Measurements from ENCODE around the gene RAB43.

The RAB43 gene

DNA sequence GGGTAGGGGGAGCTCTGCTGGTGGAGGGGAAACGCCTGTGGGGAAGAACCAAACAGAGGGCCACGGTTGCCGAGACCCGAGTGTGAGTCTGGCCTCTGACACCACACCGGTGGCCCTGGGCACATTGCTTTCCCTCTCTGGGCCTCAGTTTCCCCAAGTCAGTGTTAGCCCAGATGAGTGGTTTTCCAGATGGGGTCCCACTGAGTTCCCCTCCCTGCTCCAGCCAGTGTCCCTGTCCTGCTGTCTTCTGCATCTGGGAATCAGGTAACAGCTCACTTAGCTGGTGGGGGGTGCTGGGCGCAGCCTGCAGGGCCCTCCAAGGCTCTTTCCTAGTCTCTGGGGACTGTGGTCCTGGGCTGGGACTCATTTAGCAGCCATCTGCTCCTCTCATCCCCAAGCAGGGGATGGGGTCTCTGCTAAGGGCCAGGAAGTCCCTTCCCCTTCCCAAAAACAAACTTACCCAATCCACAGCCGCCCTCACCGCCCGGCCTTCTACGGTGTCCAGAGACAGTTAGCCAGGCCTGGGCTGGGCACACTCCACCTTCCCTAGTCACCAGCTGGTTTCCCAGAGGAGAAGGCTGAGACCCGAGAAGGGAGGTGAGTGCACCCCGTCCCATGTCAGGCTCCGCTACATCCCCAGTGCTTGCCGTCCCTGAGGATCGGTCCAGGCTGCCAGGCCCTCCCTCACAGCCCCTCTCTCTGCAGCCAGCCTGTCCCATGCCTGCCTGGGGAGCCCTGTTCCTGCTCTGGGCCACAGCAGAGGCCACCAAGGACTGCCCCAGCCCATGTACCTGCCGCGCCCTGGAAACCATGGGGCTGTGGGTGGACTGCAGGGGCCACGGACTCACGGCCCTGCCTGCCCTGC is 60.3 kb downstream of the RAB43 start:
- peak; percentile 27 for DNase-seq (ENCODE audit: low spot score)

DNA sequence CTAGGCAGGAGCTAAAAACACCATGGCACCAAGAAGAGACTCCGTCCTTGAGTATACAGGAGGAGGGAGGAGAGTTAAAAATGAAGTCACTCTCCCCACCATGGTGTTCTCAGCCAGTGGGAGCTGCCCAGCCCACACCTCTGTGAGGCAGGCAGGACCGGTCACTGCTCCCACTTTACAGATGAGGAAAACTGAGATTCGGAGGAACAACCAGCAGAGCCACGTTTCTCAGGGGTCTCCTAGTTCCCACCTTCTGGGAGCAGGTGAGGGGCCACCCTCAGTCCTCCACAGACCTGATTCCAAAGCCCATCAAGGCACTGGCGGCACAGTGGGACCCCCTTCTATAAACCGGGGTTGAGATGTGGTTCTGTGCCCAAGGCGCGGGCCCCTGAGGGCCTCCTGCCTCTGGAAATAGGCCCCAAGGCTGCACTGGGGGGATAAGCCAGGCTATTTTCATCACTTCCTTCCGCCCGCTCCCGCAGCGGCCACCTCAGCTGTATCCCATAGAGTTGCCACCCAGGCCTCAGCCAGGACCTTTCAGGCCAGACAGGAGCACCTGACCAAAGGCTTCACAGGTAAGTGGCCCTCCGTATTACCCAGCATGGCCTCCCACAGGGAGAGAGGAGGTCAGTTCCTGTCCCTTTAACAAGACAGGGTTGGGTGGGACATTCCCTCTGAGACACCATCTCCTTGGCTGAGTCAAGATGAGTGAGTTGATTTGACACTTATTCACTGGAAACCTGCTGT is 61.2 kb downstream of the RAB43 start, which contains the start of gene GP9:
Gene GP9 (plus strand): TSS at position 504 of the 747 bp plus-strand sequence. CDS start 961 bp downstream, outside the sequence.
- peak; percentile 21 for DNase-seq (ENCODE audit: low spot score)

DNA sequence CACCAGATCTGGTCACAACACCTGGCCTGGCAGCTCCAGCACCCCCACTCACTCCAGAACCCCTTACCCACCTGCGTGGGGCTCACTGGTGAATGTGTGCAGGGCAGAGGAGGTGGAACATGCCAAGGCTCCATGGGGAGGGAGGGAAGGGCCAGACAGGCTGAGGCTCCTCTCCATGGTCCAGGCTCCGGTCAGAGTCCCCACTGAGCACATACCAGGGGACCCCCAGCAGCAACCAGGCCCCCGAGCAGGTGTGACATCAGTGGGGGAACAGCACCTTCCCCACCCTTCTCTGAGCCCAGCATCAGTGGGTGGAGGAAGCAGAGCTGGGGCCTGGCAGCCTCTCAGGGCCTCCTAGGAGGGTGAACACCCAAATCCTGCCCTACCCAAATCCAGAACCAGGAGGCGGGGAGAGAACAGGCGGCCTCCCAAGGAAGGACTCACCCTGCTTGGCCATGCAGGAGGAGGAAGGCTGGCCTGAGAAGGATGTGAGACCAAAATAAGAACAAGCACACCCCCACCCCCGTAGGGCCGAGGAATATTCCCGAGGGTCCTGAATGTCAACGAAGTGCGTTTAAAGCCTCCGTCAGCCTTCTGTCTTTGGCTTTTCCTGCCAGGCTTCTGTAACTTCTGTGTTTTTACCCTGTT is 62.2 kb downstream of the RAB43 start:
- DNase-seq (ENCODE audit: low spot score): peak; percentile 18

DNA sequence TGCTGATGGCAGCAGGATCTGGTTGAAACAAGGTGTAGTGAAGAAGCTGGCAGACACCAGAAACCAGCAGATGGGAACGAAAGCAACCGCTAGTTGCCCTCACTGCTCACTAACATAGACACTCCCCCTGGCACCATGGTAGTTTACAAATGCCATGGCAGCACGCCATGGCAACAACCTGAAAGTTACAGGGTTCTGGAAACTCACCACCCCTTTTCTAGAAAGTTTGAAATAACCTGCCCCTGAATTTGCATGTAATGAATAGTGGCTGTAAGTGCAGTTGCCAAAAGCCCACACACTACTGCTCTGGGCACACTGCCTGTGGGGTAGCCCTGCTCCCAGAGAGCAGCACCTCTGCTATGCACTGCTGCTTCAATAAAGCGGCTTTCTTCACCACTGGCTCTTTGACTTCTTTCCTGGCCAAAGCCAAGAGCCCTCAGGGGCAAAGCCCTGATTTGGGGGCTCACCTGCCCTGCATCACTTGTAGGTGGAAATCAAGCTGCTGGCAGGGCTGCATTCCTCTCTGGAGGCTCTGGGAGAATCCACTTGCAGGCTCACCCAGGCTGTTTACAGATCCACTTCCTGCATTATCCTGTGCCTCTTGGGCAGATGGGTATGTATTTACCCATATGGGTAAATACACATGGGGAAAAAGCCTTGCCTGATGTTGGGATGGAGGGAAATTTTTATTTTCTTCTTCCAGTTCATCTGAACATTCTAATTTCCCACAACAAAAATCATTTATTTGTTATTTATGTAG is 63.0 kb downstream of the RAB43 start:
- no peak for DNase-seq (ENCODE audit: low spot score)

DNA sequence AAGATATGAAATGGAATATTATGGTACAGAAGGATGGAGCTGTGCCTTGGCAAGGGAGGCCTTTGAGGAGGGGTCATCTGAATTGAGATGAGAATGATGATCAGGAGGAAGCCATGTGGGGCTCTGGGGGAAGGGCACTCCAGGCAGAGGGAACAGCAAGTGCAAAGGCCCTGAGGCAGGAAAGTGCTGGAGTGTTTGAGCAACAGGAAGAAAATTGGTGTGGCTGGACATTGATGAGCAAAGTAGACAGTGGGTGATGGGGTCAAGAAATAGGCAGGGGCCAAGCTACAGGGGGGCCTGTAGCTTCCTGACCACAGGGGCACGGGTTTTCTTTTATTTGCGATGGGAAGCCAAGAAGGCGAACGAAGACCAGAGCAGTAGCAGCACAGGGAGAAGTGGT is 64.4 kb downstream of the RAB43 start:
- DNase-seq (ENCODE audit: low spot score): no peak

DNA sequence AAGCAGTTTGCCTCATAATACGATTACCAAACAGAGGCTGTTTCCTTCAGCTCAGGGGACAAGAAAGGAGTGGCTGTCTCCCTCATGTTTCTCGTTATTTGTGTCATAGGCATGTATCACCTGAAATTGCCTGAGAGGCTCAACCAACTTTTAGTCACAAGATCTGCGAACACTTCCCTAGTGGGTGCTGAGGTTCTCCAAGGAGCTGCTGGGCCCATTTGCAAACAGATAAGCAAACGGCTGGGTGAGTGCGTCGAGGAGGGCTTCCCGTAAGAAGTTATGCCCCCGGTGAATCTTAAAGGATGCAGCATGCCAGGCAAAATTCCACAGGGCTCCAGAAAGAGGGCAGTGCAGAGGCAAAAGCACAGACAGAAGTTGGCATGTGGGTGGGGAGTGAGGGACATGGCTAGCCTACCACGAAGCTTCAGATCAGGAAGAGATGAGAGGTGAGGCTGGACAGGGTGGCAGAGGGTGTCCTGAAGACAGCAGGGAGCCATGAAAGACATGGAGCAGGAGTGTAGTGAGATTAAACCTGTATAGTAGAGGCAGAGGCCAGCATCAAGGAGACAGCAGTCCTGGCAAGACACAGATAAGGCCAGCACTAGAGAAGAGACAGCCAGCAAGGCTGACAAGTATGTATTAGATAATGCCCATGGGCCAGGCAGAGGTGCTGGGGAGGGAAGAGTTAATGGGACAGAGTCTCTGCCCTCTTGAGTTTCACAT is 65.0 kb downstream of the RAB43 start:
- DNase-seq (ENCODE audit: low spot score): no peak

DNA sequence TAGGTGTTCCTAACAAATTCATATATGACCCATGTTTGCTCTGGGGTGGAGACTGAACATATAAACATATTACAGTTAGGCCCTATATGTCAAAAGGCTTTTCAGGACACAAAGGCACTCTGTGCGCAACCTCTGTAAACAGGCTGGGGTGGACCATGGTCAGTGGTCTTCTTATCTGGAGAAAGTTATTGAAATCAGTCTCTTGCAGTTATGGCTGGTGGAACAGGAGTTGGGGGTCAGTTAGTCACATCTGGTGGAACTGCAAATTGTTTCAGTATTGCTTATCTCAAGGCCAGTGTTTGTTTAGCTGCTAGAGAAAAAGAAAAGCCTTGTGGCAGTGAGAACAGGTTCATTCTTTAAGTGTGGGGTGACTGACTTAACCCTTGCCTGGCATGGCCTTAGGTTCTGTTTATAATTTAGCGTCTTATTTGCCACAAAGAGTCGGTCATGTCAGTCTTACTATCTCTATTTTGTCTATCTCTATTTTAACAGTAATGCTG is 66.9 kb downstream of the RAB43 start:
- DNase-seq (ENCODE audit: low spot score): no peak

DNA sequence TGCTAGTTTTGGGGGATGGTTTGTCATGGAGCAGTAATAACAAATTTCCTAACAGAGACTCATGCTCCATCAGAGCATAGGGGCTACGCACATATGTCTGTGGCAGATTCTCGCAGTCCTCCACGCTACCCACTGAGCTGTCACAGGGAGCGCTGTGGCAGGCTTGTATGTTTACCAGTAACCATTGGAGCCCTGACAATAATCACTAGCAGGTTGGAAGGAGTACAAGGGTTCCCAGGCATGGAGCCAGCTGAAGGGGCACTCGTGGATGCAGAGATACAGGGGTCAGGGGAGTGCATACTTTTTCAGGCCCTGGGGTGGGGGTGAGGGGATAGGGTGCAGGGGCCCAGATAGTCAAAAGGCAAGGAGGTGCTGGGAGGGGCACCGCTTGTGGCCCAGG is 68.9 kb downstream of the RAB43 start:
- no peak for DNase-seq (ENCODE audit: low spot score)

DNA sequence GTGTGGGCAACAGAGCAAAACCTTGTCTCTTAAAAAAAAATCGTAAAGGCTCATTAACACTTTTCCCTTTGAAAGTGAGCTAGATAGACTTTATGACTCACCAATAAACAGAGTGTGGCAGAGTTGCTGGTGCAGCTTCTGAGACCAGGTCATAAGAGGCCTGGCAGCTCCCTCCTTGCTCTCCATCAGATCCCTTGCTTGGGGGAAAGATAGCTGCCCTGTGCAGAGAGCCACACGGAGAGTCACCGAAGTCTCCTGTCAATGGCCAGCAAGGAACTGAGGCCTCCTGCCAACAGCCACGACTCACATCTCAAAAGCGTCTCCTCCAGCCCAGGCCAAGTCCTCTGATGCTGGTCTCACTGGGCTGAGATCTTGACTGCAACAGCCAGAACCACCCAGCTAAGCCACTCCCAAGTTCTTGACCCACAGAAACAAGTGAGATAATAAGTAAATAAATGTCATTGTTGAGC is 69.7 kb downstream of the RAB43 start:
- DNase-seq (ENCODE audit: low spot score): no peak

DNA sequence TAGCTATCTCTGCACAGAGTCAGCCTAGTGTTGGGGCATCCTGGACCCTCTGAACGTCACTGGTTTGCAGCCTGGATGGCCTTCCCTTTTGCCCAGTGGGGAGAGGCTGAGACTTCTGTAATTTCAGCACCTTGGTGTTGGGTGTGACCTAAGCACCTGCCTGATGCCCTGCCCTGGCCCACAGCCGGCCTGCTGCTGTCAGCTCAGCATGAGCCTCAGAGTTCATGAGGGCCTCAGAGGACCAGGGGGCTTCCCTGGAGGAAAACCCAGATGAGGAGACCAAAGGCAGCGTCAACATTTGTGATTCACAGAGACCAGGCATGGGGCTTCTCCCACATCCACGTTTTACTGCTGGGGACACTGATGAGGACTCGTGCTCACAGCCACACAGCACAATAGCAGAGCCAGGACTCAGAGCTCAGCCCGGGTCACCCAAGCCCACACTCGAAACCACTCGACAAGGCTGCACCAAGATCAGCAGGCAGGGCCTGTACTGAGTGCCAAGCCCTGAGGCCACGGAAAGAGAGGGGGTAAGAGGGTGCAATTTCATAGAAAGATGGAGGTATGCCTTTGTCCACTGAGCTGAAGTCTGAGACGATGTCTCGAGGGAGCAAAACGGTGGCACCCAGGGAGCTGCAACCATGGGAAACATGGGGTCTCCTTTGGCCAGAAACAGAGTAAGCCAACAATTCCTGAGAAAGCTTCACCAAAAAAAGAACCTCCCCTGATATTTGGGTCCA is 70.9 kb downstream of the RAB43 start:
- DNase-seq (ENCODE audit: low spot score): peak; percentile 17

DNA sequence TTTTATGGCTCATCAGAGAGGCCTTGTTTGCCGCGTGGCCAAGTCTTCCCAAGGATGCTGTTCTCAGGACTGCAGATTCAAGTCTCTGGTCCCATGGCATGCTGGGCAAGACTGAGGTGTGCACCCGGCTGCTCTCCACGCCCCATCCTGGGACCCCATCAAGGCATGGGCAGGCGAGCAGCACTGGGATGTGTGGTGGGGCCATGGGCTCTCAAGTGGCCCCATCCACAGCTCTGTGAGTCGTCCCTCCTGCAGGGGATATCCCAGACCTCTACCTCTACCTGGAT is 74.1 kb downstream of the RAB43 start:
- peak; percentile 20 for DNase-seq (ENCODE audit: low spot score)

DNA sequence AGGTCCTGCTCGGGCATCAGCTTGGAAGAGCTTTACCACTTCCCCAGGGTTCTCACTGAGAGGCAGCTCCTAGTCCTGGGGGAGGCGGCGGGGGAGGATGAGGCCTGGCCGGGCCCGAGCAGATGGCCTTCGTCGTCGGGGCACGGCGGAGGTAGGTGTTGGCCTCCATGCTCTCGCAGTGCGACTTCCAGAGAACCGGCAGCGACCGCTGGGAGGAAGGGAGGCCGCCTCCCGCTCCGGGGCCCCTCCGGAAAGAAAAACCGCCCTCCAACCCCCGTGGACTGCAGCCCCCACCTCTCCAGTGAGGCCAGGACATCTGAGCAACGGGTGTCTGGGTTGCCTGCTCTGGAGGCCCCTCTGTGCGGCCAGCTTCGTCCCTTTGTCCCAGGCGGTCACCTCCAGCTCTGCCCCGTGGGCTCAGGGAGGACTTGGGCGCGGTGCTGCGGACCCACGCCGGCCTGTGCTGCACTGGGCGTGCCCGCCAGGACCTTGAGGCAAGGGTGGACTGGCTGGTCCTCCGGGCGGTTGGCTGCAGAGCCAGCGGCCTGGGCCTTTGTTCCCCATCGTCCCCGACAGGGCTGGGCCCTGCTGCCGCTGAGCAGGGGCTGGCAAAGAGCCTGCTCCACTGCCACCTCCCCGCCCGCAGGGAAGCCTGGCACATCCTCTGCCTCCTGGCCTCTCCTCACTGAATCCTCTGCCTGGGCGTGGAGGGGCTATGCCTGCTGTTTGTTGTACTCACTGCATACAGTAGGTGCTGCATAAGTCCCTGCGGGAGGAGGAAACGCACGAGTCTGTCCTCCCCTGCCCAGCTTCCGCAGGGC is 74.7 kb downstream of the RAB43 start:
- peak; percentile 28 for DNase-seq (ENCODE audit: low spot score)

DNA sequence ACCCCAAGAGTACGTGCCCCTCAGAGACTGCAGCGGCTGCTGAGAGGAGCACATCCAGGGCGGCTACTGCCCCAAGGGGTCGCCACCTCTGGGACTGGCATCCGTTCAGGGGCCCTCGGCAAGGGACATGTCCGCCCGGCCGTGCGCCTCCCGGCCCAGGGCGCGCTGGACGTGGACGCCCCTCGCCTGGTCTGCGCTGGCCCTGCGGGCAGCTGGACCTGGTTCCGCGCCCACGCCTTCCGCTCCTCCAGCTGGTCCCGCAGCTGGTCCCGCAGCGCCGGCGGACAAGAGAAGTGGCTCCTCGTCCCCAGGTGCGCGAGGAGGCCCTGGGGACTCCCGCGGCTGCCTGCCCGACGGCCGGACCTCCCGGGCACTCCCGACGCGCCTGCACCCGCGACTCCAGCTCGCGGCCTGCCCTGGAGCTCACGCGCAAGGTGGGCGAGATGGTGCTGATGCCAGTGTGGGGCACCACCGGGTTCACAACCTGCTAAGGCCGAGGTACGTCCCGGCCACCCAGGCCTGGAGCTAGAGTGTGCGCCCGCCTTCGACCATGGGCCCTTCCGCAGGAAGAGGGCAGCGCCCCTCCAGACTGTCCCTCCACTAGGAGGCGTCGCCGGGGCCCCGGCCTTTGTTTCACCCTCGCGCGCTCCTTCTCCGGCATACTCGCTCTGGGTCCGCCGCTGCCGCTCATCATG is 75.4 kb downstream of the RAB43 start:
- peak; percentile 39 for DNase-seq (ENCODE audit: low spot score)

DNA sequence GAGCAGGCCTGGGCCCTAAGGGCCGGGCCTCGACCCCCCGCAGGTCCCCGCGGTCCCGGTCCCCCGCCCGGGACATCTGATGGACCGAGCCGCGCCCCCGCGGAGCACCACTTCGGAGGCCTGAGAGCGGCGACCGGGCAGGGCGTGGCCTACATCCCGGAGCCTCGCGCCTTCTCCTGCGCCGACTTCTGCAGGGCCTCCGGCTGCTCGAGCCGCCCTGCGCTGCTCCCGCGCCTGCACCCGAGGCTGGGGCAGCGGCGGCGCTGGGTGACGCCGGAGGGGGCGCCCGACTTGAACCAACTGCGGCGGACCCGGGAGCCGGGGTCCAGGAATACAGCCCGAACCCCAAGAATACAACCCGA is 75.9 kb downstream of the RAB43 start:
- DNase-seq (ENCODE audit: low spot score): peak; percentile 42

DNA sequence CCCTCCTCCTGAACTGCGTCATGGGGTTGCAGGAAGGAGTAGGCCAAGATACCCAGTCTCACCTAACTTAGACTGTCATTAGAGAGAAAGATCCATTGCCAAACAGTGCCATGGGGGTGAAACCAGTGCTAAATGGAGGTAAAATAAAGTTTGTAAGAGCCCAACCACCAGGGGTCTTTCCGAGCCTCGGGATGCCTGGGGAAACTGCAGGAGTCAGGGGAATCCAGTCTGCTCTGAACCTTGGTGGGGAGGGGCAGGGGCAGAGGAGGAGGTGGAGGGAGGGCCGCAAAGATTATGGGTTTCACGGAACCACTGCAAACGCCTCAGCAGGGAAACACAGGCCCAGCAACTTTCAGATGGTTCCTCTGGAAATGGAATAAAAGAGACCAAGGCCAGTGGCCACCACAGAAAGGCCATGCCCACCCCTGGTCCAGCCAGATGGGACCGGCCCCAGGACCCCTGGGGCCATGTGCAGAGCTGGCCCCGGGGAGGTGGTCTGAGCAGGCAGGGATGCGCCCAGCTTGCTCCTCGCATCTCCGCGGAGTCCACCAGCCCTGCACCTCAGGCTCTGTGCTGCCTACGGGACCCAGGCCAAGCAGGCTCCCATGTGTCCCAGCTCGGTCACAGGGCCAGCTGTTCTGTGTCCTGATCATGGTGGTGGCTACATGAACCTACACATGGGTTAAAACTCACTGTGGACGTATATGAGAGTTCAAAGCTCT is 80.9 kb downstream of the RAB43 start:
- DNase-seq (ENCODE audit: low spot score): peak; percentile 28

DNA sequence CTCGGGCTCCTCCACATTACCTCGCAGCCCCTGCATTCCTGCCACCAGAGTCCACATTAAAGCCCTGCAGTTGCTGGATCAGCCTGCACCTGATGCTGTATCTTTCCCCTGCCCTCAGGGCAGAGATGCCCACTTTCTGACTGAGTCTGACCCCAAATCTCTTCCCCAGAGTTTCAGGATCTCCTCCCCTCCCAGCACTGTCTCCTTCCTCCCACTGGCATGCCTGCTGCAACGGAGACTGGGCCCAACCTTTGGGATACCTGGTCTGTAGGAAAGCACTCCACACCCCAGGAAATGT is 81.6 kb downstream of the RAB43 start:
- DNase-seq (ENCODE audit: low spot score): no peak

DNA sequence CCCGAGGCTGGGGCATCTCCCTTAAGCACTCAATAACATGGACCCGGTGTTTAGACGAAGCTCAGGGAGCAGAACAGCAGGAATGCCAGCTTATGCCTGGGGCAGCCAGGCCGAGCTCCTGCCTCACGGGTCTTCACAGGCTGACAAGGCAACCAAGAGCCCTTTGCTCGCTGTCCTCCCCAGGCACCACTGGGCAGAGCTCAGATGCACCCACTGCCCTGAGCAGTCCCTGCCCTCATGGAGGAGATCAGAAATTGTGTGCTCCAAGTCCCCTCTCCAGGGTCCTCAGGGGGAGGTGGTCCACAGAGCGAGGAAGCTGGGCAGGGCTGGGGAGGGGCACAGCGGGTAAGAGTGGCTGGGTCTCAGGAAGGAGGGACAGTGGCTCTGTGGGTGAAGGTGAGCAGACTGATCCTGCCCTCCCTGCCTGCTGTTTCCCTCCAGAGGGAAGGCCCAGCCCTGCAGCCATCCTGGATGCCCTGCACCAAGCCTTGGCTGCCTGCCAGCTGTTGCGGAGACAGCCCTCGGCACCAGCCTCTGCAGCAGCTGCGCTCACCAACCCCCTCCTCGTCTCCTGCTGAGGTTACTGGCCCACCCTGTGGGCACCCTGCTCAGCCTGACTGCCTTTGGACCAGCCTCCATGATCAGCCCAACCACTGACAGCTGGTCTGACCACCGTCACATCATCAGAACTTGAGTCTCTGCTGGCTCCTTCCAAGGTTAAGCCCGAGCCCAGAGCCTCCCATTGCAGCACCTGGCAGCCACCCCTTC is 82.1 kb downstream of the RAB43 start:
- peak; percentile 56 for DNase-seq (ENCODE audit: low spot score)

Data from D341Med (cell line).